Measurements from ENCODE around the gene TJP1.
"Not testable (repeated sequence)": the region's sequence is repeated elsewhere in the genome, so short reads cannot be mapped to it uniquely, and the experiment has no call there.

TJP1 gene

GRCh38 chr15:29698030-29698701 is 124.1 kb downstream of the TJP1 start:
- no peaks in the 10 kb centered on the region for H3K4me1 Mint-ChIP-seq (ENCODE audit: low read depth)
- H3K9me3 Mint-ChIP-seq (ENCODE audit: low read depth), result peaks cover 10% of the 10 kb centered on the region
- no peak overlapping the region for H3K27ac Mint-ChIP-seq

GRCh38 chr15:29696950-29697738 is 125.1 kb downstream of the TJP1 start:
- H3K9me3 Mint-ChIP-seq (ENCODE audit: low read depth), result peaks cover 10% of the 10 kb centered on the region
- H3K4me3 Mint-ChIP-seq, result no peak overlapping the region
- peaks cover 1% of the 10 kb centered on the region for H3K27me3 Mint-ChIP-seq
- H3K4me1 Mint-ChIP-seq (ENCODE audit: low read depth), result no peaks in the 10 kb centered on the region
- no peak overlapping the region for H3K27ac Mint-ChIP-seq
- H3K36me3 Mint-ChIP-seq, result no peaks in the 10 kb centered on the region

More at GRCh38 chr15:29698030-29698701, 124.1 kb downstream of the TJP1 start:
- no peak overlapping the region for H3K4me3 Mint-ChIP-seq
- H3K36me3 Mint-ChIP-seq, result no peaks in the 10 kb centered on the region
- H3K27me3 Mint-ChIP-seq, result peaks cover 4% of the 10 kb centered on the region

GRCh38 chr15:29696506-29696905 is 125.8 kb downstream of the TJP1 start:
- H3K27me3 Mint-ChIP-seq; H3K36me3 Mint-ChIP-seq; H3K27ac Mint-ChIP-seq; H3K4me1 Mint-ChIP-seq (ENCODE audit: low read depth); H3K4me3 Mint-ChIP-seq: not testable (repeated sequence)
- H3K9me3 Mint-ChIP-seq (ENCODE audit: low read depth), result peaks cover 10% of the 10 kb centered on the region

GRCh38 chr15:29695489-29696167 is 126.6 kb downstream of the TJP1 start:
- Mint-ChIP-seq H3K4me3 (no peak overlapping the region), H3K36me3 (no peaks in the 10 kb centered on the region), H3K9me3 (ENCODE audit: low read depth) (peaks cover 10% of the 10 kb centered on the region), H3K4me1 (ENCODE audit: low read depth) (no peaks in the 10 kb centered on the region), H3K27me3 (peaks cover 6% of the 10 kb centered on the region), H3K27ac (no peak overlapping the region)

- H3K9me3 Mint-ChIP-seq (ENCODE audit: low read depth), result peaks cover 10% of the 10 kb centered on the region
- no peak overlapping the region for H3K4me3 Mint-ChIP-seq
- peaks cover 8% of the 10 kb centered on the region for H3K27me3 Mint-ChIP-seq
Observed at GRCh38 chr15:29693225-29693624, 129.0 kb downstream of the TJP1 start.

GRCh38 chr15:29692527-29692926 is 129.7 kb downstream of the TJP1 start:
- Mint-ChIP-seq H3K27ac (no peak overlapping the region), H3K9me3 (ENCODE audit: low read depth) (peaks cover 10% of the 10 kb centered on the region), H3K27me3 (peaks cover 8% of the 10 kb centered on the region), H3K4me3 (no peak overlapping the region), H3K4me1 (ENCODE audit: low read depth) (no peaks in the 10 kb centered on the region), H3K36me3 (no peaks in the 10 kb centered on the region)

More at GRCh38 chr15:29693225-29693624, 129.0 kb downstream of the TJP1 start:
- Mint-ChIP-seq H3K36me3 (no peaks in the 10 kb centered on the region), H3K27ac (no peak overlapping the region), H3K4me1 (ENCODE audit: low read depth) (no peaks in the 10 kb centered on the region)

- H3K36me3 Mint-ChIP-seq, result no peaks in the 10 kb centered on the region
- H3K4me1 Mint-ChIP-seq (ENCODE audit: low read depth), result no peaks in the 10 kb centered on the region
- H3K4me3 Mint-ChIP-seq, result no peak overlapping the region
- peaks cover 10% of the 10 kb centered on the region for H3K9me3 Mint-ChIP-seq (ENCODE audit: low read depth)
- peaks cover 8% of the 10 kb centered on the region for H3K27me3 Mint-ChIP-seq
- no peak overlapping the region for H3K27ac Mint-ChIP-seq
Observed at GRCh38 chr15:29690765-29691475, 131.3 kb downstream of the TJP1 start.

GRCh38 chr15:29689287-29689986 is 132.8 kb downstream of the TJP1 start:
- peaks cover 8% of the 10 kb centered on the region for H3K27me3 Mint-ChIP-seq
- H3K27ac Mint-ChIP-seq, result no peak overlapping the region
- H3K9me3 Mint-ChIP-seq (ENCODE audit: low read depth), result peaks cover 8% of the 10 kb centered on the region
- no peaks in the 10 kb centered on the region for H3K4me1 Mint-ChIP-seq (ENCODE audit: low read depth)
- H3K4me3 Mint-ChIP-seq, result no peak overlapping the region
- H3K36me3 Mint-ChIP-seq, result no peaks in the 10 kb centered on the region

- Mint-ChIP-seq H3K27ac (no peak overlapping the region), H3K9me3 (ENCODE audit: low read depth) (peaks cover 5% of the 10 kb centered on the region), H3K27me3 (peaks cover 9% of the 10 kb centered on the region), H3K4me3 (no peak overlapping the region), H3K36me3 (no peaks in the 10 kb centered on the region), H3K4me1 (ENCODE audit: low read depth) (no peaks in the 10 kb centered on the region)
Observed at GRCh38 chr15:29688506-29689286, 133.6 kb downstream of the TJP1 start.

- H3K27me3 Mint-ChIP-seq, result peaks cover 9% of the 10 kb centered on the region
- H3K36me3 Mint-ChIP-seq, result no peaks in the 10 kb centered on the region
- no peak overlapping the region for H3K4me3 Mint-ChIP-seq
- H3K4me1 Mint-ChIP-seq (ENCODE audit: low read depth), result no peaks in the 10 kb centered on the region
- no peak overlapping the region for H3K27ac Mint-ChIP-seq
- no peaks in the 10 kb centered on the region for H3K9me3 Mint-ChIP-seq (ENCODE audit: low read depth)
Observed at GRCh38 chr15:29687939-29688505, 134.2 kb downstream of the TJP1 start.

- no peaks in the 10 kb centered on the region for H3K4me1 Mint-ChIP-seq (ENCODE audit: low read depth)
- no peaks in the 10 kb centered on the region for H3K36me3 Mint-ChIP-seq
Observed at GRCh38 chr15:29687204-29687815, 135.0 kb downstream of the TJP1 start.

GRCh38 chr15:29686445-29687203 is 135.6 kb downstream of the TJP1 start:
- H3K9me3 Mint-ChIP-seq (ENCODE audit: low read depth), result no peaks in the 10 kb centered on the region
- peaks cover 7% of the 10 kb centered on the region for H3K27me3 Mint-ChIP-seq
- H3K27ac Mint-ChIP-seq, result no peak overlapping the region
- H3K4me3 Mint-ChIP-seq, result no peak overlapping the region
- no peaks in the 10 kb centered on the region for H3K36me3 Mint-ChIP-seq
- no peaks in the 10 kb centered on the region for H3K4me1 Mint-ChIP-seq (ENCODE audit: low read depth)

More at GRCh38 chr15:29687204-29687815, 135.0 kb downstream of the TJP1 start:
- Mint-ChIP-seq H3K27me3 (peaks cover 9% of the 10 kb centered on the region), H3K27ac (no peak overlapping the region), H3K9me3 (ENCODE audit: low read depth) (no peaks in the 10 kb centered on the region), H3K4me3 (no peak overlapping the region)

- H3K36me3 Mint-ChIP-seq, result no peaks in the 10 kb centered on the region
- no peaks in the 10 kb centered on the region for H3K9me3 Mint-ChIP-seq (ENCODE audit: low read depth)
- peaks cover 4% of the 10 kb centered on the region for H3K27me3 Mint-ChIP-seq
- no peak overlapping the region for H3K27ac Mint-ChIP-seq
- H3K4me3 Mint-ChIP-seq, result no peak overlapping the region
- no peaks in the 10 kb centered on the region for H3K4me1 Mint-ChIP-seq (ENCODE audit: low read depth)
Observed at GRCh38 chr15:29686079-29686425, 136.2 kb downstream of the TJP1 start.

All from activated naive CD8-positive, alpha-beta T cell (primary cell).